HG03095 (cell line): ENCODE results near the gene METRN.

Experiments
- ATAC-seq: cut with Tn5 transposase; IDR thresholded peaks from one replicate; pipeline ENCODE4 v1.9.1; 2021; ENCODE audit warnings: moderate library complexity; ENCODE audit not compliant: unreplicated experiment

METRN gene

DNA sequence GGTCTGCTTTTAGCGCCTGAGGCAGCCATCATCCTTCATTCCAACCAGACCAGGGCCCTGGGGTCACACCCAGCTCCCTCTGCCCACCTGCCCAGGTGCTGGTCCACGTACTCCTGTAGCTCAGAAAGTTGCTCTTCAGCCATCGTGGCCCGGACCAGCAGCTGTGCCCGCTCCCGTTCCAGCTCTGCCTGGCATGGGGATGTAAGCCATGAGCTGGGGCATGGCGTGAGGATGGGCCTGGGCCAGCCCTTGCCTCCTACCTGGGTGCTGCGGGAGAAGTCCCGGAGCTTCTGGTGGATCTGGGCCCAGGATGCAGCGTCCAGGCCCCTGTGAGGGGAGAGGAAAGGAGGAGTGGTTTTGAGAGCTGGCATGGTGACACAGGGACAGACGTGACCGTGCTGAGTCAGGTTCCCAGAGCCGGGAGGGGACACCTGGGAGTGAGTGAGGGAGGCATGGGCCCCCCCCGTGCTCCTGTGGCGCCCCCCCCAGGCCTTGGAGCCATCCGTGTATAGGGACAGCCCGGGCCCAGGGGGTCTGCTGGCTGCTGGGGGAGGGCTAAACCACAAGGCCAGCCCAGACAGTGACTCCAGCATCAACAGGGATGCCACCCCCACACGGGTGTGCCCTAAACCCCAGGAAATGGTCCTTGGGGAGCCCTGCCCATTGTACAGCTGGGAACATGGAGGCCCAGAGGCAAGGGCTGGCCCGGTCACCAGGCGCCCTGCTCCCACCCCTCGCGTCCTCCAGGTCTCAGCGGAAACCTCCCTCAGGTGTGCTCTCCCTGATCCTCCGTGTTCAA lies 8.1 kb downstream of the METRN start:
- ATAC-seq: no peak

DNA sequence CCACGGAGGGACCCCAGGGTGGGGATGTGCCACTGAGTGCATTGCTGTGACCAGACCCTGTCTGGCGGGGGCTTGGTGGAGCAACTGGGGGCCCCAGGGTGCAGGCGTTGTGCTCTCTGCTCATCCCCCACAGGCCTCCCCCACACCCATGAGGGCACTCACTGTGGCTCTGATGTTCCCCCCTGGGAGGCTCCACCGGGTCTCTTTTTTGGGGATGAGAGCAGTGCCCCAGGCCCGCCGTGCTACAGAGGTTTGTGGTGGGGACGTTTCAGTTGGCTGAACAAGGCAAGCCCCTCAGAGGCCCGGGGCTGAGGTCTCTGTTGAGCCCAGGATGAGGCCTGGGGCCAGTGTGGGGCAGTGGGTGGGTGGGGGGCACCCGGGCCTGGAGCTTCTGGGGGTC lies 8.8 kb downstream of the METRN start:
- ATAC-seq: no peak

DNA sequence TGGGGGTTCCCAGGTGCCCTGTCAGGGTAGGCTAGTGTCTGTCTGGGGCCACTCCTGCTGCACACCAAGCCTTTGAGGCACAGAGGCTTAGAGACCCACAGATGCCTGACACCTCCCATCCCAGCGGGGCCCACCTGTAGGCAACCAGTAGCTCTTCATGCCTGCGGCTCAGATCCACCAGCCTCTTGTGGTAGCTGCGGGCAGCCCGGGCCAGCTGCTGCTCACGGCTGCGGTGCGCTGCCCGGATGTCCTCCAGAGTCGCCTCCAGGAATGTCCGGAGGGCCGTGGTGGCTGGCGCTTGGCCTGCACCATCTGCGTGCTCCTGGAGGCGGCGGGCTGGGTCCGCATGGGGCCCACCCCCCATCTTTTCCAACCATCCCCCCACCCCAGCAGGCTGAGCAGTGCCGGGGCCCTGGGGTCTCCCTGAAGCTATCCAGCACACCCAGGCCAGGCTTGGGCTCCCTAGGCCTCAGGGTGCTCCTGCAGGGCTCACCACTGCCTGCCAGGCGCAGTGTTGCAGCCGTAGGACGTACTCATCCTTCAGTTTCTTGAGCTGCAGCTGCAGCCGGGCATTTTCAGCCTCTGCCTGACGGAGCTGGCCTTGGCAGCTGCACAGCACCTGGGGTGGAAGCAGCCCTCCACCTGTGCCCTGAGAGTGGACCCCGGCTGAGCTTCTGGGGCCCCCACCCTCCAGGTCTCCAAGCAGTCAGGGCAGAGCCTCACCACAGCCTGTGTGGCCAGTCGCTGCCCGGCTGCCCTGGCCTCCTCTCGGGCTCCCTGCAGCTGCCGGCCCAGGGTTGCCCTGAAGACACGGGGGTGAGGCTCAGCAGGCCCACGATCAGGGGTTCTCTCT lies 9.5 kb downstream of the METRN start:
- ATAC-seq: no peak

DNA sequence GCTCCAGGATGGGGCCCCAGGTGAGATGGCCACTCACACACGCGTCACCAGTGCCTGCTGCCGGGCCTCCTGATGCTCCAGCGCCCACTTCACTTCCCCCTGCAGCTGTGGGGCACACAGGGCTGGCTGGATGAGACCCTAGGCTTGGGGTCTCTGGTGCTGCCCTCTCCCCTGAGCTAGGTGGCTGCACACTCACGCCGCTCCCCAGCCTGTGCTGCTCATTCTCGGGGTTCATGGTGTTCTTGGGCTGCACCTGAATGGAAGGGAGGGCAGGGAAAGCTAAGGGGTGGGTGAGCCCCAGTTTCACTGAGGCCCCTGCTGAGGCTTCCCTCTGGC lies 10.1 kb downstream of the METRN start:
- no peak for ATAC-seq

DNA sequence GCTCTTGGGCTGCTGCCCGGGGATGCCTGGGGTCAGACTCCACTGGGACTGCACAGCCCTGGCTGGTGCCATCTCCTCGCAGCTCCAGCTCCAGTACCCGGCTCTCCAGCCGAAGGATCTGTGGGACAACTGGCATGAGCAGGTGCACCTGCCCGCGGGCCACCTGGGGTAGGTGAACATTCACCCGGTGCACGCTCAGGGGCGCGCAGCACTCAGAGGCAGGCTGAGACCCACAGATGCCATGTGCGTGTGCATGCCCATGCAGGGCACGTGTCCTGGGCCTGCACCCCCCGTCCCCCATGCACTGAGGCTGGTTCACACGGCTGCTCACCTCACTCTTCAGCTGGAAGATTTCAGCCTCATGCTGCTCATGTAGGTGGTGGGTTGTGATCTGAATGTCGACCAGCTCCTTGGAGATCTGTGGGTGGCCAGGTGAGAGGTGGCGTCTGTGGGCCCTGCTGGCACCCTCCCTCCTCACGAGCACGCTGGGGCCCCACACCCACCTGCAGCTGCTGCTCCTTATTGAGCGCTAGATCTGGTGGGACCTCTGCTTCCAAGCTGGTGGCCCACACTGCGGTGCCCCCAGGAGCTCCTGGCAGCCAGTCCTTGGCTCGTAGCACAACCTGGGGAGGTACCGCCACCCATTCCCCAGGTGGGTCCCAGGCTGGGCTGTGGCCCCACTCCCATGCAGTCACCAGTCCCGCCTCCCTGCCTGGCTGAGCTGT lies 10.7 kb downstream of the METRN start:
- ATAC-seq: no peak

DNA sequence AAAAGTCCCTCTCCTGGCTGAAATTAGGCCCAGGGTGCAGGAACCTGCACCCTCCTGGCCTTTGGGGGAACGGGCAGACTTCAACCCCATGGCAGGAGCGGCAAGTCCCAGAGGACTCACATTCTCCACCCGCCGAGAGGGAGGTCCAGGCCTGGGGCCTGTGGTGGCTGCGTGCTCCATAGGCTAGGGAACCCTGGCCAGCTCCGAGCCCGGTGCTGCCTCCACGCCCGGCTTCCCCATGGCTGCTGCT lies 11.2 kb downstream of the METRN start:
- ATAC-seq: no peak

DNA sequence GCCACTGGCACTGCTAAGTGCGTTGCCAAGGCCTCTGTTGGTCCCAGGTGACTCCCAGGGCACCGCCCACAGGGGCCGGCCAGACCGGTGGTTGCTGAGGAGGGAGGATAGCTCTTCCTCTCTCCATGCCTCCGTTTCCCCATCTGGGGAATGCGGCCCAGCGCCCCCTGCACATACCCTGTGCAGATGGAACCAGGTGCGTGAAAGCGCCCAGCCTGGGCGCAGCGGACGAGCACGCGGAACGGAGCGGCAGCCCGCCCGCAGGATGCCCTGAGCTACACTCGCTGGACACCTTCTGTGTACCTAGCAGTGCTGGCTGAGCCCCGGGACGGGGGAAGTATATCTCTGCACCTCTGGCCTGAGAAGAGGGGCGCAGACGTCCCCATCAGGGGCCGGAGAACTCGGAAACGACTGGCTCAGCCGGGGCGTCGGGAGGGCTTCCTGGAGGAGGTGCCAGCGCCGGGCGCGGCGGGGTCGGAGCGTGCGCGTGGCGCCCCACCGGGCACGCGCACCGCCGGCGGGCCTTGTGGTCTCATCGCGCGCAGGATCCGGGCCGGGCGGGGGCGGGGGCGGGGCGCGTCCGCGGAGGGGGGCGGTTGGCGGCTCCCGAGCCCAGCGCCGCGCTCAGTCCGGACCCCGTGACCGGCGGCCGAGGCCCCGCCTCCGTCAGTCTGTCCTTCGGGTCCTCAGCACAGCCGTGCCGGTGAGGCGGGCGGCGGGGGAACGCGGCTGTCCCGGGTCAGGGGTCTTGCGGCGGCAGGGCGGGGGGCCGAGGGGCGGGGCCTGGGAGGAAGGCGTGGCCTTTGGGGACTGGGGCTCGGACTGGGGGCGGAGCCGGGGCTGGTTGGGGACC lies 11.7 kb downstream of the METRN start, which contains the start of the genes CCDC78 and HAGHL:
Gene CCDC78, minus strand, starts transcription at position 6 of the 853 bp plus-strand sequence. CDS start 76 bp downstream, outside the sequence.
Gene HAGHL, plus strand, starts transcription at position 669 of the 853 bp plus-strand sequence. CDS start 404 bp downstream, outside the sequence.
- ATAC-seq: no peak

DNA sequence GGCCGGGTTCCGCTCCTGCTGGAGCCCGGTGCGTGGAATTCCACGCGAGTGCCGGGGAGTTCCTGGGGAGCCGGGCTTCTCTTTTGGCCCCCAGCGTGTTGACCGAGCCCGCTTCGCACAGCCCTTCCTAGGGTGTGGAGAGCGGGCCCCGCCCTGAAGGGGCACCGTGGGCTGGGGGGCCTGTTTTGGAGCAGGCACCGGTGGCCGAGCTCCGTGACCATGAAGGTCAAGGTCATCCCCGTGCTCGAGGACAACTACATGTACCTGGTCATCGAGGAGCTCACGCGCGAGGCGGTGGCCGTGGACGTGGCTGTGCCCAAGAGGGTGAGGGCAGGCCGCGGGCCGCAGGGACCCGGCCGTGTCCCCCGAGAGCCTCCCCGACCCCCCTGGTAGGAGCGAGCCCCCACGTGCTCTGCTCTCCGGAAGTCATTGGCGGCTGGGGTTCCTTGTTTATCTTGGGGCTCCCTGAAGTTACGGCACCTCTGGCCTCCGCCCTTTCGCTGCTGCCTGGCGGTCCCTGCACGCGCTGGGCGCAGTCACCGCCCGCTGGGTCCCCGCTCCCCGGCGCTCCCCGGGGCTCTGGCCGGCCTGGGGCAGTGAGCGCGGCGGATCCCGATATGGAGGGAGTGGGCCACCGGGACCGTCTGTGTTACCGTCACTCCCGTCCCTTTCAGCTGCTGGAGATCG lies 12.5 kb downstream of the METRN start:
- no peak for ATAC-seq

DNA sequence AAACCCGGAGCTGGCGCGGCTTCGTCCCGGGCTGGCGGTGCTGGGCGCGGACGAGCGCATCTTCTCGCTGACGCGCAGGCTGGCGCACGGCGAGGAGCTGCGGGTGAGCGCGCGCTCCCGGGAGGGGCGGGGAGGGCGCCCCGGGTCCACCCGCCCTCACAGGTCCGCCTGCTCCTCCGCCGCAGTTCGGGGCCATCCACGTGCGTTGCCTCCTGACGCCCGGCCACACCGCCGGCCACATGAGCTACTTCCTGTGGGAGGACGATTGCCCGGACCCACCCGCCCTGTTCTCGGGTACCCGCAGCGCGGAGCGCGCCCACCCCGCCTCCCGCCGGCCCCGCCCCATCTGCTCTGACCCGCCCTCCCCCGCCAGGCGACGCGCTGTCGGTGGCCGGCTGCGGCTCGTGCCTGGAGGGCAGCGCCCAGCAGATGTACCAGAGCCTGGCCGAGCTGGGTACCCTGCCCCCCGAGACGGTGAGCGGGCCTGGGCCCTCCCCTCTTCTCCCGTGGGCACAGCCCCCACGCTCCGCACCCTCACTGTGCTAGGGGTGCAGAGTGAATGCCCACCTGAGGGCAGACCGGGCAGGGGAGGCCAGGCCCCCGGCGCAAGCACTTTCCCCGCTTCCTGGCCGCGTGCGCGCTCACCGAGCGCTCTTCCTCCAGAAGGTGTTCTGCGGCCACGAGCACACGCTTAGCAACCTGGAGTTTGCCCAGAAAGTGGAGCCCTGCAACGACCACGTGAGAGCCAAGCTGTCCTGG lies 13.4 kb downstream of the METRN start:
- no peak for ATAC-seq

DNA sequence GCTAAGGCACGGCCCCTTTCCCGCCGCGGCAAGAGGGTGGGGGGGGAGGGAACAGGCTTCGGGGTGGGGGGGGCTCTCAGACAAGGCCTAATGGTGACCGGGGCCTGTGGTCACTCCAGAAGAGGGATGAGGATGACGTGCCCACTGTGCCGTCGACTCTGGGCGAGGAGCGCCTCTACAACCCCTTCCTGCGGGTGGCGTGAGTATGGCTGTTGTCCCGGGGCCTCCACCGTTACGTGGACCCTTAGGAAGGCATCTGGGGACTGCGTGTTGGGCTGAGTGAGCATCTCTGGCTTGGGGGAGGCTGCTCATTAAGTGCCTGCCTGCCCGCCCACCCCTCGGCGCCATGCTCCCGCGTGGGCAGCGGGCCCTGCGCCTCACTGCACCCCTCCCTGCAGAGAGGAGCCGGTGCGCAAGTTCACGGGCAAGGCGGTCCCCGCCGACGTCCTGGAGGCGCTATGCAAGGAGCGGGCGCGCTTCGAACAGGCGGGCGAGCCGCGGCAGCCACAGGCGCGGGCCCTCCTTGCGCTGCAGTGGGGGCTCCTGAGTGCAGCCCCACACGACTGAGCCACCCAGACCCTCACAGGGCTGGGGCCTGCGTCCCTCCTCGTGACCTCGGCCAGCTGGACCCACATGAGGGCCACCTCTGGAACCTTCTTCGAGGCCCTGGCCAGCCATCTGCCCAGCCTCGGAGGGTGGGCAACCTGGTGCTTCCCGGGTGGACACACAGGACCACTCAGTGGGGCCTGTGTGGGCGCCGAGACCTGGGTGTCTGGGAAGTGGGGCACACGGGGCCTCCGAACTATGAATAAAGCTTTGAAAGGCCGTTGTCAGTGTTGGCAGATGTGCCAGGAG lies 14.2 kb downstream of the METRN start:
- ATAC-seq: no peak

DNA sequence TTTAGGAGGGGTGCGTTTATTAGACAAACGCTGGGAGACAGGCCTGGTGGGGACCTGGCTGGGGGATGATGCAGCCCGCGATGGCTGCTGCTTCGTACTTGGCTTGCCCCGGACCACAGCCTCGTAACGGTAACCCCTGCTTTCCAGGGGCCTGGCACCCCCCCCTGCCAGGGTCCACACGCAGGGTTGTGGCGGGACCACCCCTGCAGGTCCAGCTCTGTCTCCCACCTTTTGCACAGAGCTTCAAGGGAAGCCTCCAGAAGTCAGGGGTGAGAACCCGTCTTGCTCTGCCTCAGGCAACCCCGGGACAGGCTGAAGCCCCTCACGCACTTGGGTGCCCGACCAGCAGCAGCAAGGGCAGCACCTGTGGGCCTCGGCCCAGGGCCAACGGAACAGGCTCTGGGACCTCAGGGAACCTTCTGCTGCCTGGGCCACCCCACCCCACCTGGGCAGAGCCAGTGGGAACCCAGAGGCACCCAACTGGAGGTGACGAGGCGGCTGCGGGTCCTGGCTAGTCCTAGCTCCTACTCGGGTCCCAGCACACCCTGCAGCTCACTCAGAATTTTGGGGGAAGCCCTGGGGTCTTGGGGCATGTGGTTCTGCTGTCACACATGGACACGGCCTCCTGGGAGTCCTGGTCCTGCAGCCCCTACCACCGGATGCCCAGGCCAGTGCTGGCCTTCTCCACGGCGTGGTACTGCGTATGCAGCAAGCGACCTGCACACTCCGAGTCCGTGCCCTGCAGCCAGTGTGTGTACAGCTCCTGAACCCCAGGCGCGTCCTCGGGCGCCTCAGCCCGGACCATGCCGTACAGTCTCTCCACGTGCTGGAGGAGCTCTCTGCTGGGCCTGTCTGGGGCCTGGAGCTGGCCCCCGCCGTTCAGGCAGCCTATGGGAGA lies 15.1 kb downstream of the METRN start:
- no peak for ATAC-seq

DNA sequence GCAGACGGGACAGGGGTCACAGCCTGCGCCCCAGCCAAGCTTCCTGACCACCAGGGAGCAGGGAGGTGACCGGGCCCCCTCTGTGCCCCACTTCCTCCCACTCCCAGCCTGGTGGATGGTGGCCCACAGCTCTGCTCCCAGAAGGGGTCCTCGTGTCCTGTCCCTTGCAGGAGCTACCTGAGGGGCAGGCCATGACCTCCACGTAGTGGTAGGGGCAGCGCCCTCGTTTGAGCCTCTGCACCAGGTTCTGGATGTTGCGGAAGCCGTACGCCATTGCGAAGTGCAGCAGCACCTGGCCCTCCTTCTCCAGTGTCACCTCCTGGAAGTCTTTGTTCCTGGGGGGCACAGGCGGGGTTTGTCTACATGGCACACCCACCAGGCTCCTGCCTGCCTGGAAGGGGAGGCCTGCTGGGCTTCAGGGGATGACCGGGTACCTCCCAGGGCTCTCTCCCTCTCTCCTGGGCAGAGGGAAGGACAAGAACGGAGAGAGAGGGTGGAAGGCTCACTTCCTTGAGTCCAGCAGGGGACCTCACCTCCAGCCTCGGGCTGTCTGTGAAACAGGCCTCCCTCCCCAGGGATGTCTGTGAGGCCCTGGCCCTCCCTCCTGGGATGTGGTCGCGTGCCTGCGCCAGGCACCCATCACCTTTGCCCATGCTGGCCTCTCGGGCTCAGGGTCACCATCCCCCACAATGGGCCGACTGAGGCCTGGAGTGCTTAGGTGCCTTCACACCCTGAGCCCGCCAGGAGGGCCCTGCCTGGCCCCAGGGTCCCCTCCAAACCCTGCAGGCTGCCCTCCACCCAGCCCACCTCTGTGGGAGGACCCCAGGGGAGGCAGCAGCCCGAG lies 16.0 kb downstream of the METRN start:
- no peak for ATAC-seq

DNA sequence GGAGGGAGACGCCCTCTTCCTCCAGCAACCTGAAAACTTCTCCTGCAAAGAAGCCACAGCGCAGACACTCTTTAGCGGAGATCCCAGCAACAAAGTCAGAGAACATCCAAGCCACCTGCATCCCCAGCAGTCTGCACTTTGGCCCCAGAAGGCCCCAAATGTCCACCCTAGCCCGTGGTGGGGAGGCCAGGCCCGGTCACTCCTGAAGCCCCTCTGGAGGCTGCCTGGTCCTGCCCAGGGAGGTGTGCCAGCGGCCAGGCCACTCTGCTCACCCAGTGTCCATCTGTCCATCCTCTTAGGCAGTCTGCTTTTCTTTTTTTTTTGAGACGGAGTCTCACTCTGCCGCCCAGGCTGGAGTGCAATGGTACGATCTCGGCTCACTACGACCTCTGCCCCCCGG lies 17.4 kb downstream of the METRN start:
- ATAC-seq: no peak

DNA sequence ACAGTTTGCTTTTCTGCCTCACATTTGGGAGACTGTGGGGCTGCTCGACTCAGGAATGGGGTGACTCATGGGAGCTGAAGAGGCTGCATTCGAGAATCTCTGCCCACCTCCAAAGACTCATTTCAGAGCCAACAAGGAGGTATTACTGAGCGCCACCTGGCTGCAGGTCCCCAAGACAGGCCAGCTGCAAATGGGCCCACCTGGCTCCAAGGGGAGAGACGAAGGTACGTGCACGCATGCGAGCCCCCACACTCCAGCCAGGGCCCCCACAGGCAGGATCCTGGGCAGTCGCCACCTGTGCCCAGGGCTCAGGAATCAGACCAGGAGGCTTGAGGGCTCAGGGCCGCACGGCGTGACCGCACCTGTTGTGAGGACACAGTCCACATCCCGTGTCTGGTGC lies 18.0 kb downstream of the METRN start:
- ATAC-seq: no peak

DNA sequence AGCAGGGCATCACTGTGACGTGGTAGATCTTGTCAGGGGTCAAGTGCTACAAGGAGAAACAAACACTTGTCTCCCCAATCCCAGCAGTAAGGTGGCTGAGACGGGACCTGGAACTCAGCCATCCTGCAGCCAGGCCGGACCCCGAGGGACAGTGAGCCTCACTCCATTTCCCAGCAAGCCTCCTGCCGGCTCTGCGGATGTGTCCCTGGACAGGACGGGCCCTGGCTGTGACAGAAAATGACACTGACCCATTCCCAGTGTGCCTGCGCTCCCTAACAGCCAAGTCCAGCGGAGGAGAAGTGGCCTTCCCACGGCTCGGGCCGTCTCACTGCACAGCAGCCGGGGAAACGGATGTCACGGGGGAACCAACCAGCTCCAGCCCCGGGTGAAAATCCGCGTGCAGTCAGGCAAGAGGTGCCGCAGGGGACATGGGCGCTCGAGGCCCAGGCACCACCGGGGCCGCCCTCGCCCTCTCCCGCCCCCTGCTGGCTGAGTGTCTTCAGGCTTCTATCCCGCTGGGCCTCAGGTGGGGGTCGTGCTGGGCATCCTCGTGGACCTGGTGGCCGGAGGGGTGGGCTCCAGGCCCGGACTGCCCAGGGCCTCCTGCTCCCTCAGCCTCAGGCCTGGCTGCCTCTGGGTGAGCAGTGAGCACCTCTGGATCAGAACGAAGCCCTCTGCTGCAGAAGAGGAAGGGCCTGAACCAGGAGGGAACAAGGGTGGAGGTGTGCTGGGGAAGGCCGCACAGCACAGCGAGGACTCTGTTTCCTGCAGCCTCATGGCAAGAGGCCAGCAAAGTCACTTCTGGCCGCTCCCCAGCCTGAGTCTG lies 18.7 kb downstream of the METRN start:
- no peak for ATAC-seq
